ENCODE measurements around the gene TMEM89.

Gene TMEM89

DNA sequence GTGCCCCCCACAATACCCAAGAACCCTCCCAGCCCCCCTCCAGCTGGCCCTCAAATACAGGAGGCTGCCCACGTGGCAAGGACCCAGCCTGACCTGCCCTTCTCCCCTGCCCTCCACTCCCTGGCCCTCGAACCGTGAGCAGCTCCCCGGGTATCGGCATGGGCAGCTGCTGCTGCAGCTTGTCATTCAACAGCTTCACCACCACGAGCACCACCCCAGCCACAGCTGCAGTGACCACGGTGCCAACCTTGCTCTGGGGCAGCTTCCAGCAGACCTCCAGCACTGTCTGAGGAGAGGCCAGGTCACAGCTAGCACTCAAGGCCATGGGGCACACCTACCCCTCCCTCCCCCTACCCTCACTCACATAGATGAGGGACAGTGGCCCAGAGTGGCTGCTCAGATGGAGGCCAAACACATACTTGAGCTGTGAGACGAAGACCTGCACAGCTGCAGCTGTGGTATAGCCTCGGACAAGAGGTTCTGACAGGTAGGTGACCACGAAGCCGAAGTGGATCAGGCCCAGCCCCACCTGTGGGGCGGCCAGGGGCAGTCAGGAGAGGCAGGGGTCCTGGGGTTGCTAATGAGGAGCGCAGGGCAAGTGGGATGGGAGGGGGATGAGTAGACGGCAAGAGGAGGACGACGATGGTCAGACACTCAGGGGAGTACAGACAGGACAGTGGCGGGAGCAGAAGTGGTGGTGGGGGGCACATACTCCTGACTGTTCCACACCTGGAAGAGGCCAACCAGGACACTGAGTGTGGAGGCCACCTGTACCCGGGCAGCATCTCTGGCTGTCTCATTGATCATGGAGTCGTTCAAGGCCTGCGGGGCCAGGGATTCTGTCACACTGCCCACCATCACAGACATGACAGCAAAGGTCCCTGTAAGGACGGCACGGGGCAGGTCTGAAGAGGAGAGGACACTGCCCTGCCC lies 10.2 kb upstream of the TMEM89 start:
- no peaks in the 10 kb centered on the region for H3K9me3 ChIP-seq (replicated peaks; ENCODE audit: insufficient read depth, low read length)
- no peaks in the 10 kb centered on the region for H3K36me3 ChIP-seq (replicated peaks; ENCODE audit: insufficient read depth, low read length)
- H3K27me3 ChIP-seq (replicated peaks; ENCODE audit: insufficient read depth, low read length), result no peaks in the 10 kb centered on the region
- no peaks in the 10 kb centered on the region for H4K20me1 ChIP-seq (ENCODE audit: insufficient read depth, low read length)
- no peak overlapping the region for H3K4me2 ChIP-seq (ENCODE audit: low read depth, low read length)
- no peak overlapping the region for H3K27ac ChIP-seq (ENCODE audit: low read length)
- no peak overlapping the region for H3K9ac ChIP-seq (ENCODE audit: low read length)
- no peak overlapping the region for H3K4me3 ChIP-seq (ENCODE audit: low read length)
- TF ChIP-seq EZH2phosphoT487 (IDR thresholded peaks at IDR 0.05; ENCODE audit: low read length), result no peak
- TF ChIP-seq EZH2 (optimal IDR thresholded peaks at IDR 0.05; ENCODE audit: low read depth, low read length), result no peak
- TF ChIP-seq, protein P1, sequence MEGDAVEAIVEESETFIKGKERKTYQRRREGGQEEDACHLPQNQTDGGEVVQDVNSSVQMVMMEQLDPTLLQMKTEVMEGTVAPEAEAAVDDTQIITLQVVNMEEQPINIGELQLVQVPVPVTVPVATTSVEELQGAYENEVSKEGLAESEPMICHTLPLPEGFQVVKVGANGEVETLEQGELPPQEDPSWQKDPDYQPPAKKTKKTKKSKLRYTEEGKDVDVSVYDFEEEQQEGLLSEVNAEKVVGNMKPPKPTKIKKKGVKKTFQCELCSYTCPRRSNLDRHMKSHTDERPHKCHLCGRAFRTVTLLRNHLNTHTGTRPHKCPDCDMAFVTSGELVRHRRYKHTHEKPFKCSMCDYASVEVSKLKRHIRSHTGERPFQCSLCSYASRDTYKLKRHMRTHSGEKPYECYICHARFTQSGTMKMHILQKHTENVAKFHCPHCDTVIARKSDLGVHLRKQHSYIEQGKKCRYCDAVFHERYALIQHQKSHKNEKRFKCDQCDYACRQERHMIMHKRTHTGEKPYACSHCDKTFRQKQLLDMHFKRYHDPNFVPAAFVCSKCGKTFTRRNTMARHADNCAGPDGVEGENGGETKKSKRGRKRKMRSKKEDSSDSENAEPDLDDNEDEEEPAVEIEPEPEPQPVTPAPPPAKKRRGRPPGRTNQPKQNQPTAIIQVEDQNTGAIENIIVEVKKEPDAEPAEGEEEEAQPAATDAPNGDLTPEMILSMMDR (IDR thresholded peaks at IDR 0.05; ENCODE audit: low read length), result no peak
- H3K9me2 ChIP-seq (replicated peaks; ENCODE audit: insufficient read depth, low read length), result no peaks in the 10 kb centered on the region
- peaks cover 12% of the 10 kb centered on the region; the same call in 1 of the 2 replicates for H3K4me1 ChIP-seq (ENCODE audit: low read length)
- H3K79me2 ChIP-seq (ENCODE audit: low read length), result no peaks in the 10 kb centered on the region
- no peak for DNase-seq
- H2AFZ ChIP-seq (ENCODE audit: low read length), result no peak overlapping the region
- H3F3A ChIP-seq (ENCODE audit: insufficient read depth, low read length), result no peaks in the 10 kb centered on the region

DNA sequence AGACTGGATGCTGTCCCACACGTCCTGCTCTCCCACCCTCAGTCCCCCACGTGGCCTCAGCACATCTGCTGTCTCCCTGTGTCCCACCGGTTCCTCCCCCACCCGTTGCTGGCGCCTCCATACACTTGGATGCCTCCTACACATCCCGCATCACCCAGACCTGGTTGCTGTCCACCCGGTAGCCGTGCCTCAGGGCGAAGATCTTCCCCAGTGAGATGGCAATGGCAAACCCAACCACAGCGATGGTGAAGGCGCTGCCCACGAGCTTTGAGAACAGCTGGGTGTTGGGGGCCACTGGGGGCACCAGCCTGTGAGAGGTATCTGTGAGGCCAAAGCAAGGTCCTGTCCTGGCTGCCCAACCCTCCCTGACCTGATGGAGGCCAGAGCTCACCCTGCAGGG lies 9.3 kb upstream of the TMEM89 start:
- 0 out of 2 replicates have a peak, but pooled peaks cover 5% of the 10 kb centered on the region for H3K4me1 ChIP-seq (ENCODE audit: low read length)
- no peaks in the 10 kb centered on the region for H3K36me3 ChIP-seq (replicated peaks; ENCODE audit: insufficient read depth, low read length)
- no peak overlapping the region for H3K9ac ChIP-seq (ENCODE audit: low read length)
- no peaks in the 10 kb centered on the region for H3K27me3 ChIP-seq (replicated peaks; ENCODE audit: insufficient read depth, low read length)
- no peak for DNase-seq
- no peak for TF ChIP-seq EZH2 (optimal IDR thresholded peaks at IDR 0.05; ENCODE audit: low read depth, low read length)
- TF ChIP-seq, protein P1 (IDR thresholded peaks at IDR 0.05; ENCODE audit: low read length), result no peak
- no peak for TF ChIP-seq EZH2phosphoT487 (IDR thresholded peaks at IDR 0.05; ENCODE audit: low read length)
- H3K27ac ChIP-seq (ENCODE audit: low read length), result no peak overlapping the region
- no peak overlapping the region for H3K4me3 ChIP-seq (ENCODE audit: low read length)
- H3K4me2 ChIP-seq (ENCODE audit: low read depth, low read length), result no peak overlapping the region
- H3F3A ChIP-seq (ENCODE audit: insufficient read depth, low read length), result no peaks in the 10 kb centered on the region
- no peaks in the 10 kb centered on the region for H3K9me3 ChIP-seq (replicated peaks; ENCODE audit: insufficient read depth, low read length)
- no peaks in the 10 kb centered on the region for H3K9me2 ChIP-seq (replicated peaks; ENCODE audit: insufficient read depth, low read length)
- no peaks in the 10 kb centered on the region for H3K79me2 ChIP-seq (ENCODE audit: low read length)
- no peaks in the 10 kb centered on the region for H4K20me1 ChIP-seq (ENCODE audit: insufficient read depth, low read length)
- no peak overlapping the region for H2AFZ ChIP-seq (ENCODE audit: low read length)

DNA sequence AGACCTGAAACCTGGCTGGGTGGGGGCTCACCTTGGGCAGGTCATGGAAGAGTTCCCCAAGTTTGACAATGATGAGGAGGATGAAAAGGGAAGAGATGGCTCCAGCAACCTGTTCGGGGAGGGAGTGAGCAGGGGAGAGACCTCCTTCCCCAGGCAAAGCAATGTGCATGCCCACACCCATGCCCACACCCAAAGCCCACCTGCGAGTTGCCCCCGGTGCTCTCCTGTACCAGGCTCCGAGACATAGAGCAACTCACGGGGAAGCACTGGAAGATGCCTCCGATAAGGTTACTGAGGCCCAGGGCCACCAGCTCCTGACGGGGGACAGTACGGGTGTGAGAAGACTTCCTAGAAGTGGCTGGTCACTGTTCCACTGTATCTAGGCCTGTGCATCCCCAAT lies 8.8 kb upstream of the TMEM89 start:
- H3K9ac ChIP-seq (ENCODE audit: low read length), result no peak overlapping the region
- H2AFZ ChIP-seq (ENCODE audit: low read length), result no peak overlapping the region
- no peak overlapping the region for H3K4me2 ChIP-seq (ENCODE audit: low read depth, low read length)
- no peak overlapping the region for H3K27ac ChIP-seq (ENCODE audit: low read length)
- H3K79me2 ChIP-seq (ENCODE audit: low read length), result no peaks in the 10 kb centered on the region
- TF ChIP-seq, protein P1 (IDR thresholded peaks at IDR 0.05; ENCODE audit: low read length), result no peak
- TF ChIP-seq EZH2 (optimal IDR thresholded peaks at IDR 0.05; ENCODE audit: low read depth, low read length), result no peak
- TF ChIP-seq EZH2phosphoT487 (IDR thresholded peaks at IDR 0.05; ENCODE audit: low read length), result no peak
- no peaks in the 10 kb centered on the region for H4K20me1 ChIP-seq (ENCODE audit: insufficient read depth, low read length)
- H3K36me3 ChIP-seq (replicated peaks; ENCODE audit: insufficient read depth, low read length), result no peaks in the 10 kb centered on the region
- no peak overlapping the region for H3K4me3 ChIP-seq (ENCODE audit: low read length)
- H3K4me1 ChIP-seq (ENCODE audit: low read length), result 0 out of 2 replicates have a peak, but pooled peaks cover 5% of the 10 kb centered on the region
- H3F3A ChIP-seq (ENCODE audit: insufficient read depth, low read length), result no peaks in the 10 kb centered on the region
- H3K27me3 ChIP-seq (replicated peaks; ENCODE audit: insufficient read depth, low read length), result no peaks in the 10 kb centered on the region
- no peaks in the 10 kb centered on the region for H3K9me2 ChIP-seq (replicated peaks; ENCODE audit: insufficient read depth, low read length)
- no peak for DNase-seq
- H3K9me3 ChIP-seq (replicated peaks; ENCODE audit: insufficient read depth, low read length), result no peaks in the 10 kb centered on the region

Data from MM.1S (cell line).